Lower leg skin (tissue), 3 donors: ENCODE results near the gene FLYWCH2.
"Not testable (repeated sequence)": the region's sequence is repeated elsewhere in the genome, so short reads cannot be mapped to it uniquely, and the experiment has no call there.

ENCODE experiments used
- POLR2A ChIP-seq, 2 donors: fragments of 450-650 bp; IDR thresholded peaks; one replicate each; pipeline ENCODE4 v1.6.1; 2016 to 2017; ENCODE audit warnings: antibody characterized with exemption in 2 of 2, mild to moderate bottlenecking in 1 of 2, moderate library complexity in 1 of 2
- TF ChIP-seq, protein P1 (sequence below), 3 donors: fragments of 450-650 bp; IDR thresholded peaks; one replicate each; pipeline ENCODE4 v1.5.1; 2016; ENCODE audit warnings: antibody characterized with exemption in 3 of 3, mild to moderate bottlenecking in 3 of 3, moderate library complexity in 2 of 3

DNA sequence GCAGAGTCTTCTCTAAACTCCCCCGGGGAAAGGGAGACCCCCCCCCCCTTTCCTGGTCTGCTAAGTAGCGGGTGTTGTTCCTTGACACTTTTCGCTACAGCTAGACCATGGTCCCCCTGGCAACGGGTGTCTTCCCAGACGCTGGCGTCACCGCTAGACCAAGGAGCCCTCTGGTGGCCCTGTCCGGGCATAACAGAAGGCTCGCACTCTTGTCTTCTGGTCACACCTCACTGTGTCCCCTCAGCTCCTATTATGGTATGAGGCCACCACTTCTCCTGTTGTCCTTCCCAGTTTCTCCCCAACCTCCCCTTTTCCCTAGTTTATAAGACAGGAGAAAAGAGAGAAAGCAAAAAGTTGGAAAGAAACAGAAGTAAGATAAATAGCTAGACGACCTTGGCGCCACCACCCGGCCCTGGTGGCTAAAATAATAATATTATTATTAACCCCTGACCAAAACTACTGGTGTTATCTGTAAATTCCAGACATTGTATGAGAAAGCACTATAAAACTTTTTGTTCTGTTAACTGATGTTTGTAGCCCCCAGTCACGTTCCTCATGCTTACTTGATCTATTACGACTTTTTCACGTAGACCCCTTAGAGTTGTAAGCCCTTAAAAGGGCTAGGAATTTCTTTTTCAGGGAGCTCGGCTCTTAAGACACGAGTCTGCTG lies 24.2 kb downstream of the FLYWCH2 start:
- TF ChIP-seq, protein P1, sequence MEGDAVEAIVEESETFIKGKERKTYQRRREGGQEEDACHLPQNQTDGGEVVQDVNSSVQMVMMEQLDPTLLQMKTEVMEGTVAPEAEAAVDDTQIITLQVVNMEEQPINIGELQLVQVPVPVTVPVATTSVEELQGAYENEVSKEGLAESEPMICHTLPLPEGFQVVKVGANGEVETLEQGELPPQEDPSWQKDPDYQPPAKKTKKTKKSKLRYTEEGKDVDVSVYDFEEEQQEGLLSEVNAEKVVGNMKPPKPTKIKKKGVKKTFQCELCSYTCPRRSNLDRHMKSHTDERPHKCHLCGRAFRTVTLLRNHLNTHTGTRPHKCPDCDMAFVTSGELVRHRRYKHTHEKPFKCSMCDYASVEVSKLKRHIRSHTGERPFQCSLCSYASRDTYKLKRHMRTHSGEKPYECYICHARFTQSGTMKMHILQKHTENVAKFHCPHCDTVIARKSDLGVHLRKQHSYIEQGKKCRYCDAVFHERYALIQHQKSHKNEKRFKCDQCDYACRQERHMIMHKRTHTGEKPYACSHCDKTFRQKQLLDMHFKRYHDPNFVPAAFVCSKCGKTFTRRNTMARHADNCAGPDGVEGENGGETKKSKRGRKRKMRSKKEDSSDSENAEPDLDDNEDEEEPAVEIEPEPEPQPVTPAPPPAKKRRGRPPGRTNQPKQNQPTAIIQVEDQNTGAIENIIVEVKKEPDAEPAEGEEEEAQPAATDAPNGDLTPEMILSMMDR (IDR thresholded peaks at IDR 0.05) = not testable (repeated sequence)
- not testable (repeated sequence) for TF ChIP-seq POLR2A (IDR thresholded peaks at IDR 0.05)
